ENCODE results near the gene TUBB4B. TPM values are rescaled to one million over a fixed set of nuclear protein-coding genes. Genes with fewer than 3 reads are reported as not detected.

The TUBB4B gene
- polyA plus RNA-seq, 1 of the 3 experiments (the other 2 are of a cell fraction), result 508 TPM

DNA sequence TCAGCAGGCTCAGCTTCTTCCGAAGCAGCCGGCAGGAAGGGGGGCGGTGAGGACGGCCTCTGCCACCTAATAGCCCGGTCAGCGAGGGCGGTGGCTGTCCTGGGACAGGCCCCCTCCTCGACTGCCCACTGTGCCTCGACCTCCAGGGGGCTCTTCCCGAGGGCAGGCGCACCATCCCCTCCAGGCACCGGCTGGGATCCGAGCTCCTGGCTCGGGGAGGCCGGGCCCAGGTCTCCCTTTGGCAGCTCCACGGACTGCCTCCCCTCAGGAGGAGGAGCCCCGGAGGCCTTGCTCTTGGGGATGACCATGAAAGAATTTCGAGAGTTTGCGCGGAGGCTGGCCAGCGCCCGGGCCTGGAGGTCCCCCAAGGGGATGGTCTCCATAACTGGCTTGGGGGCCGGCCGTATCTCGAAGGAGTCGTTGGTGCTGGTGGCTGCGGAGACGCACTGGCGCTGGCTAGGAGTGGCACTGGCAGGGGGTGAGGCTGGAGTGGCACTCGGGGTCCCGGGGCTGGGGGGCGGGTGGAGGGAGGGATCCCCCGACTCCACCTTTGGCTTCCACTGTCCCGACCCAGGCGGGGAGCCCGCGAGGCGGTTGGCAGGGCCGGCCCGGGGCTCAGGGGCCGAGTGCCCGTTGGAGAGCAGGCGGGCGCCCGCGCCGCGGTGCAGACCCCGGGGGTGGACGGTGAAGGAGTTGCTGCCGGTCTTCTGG, 41.5 kb upstream of the TUBB4B start:
- DNase-seq, result no peak
- Histone ChIP-seq H3K27me3 (ENCODE audit: insufficient read depth) (no peaks in the 10 kb centered on the region), H3K4me3 (ENCODE audit: low read depth in 2 of 2, low read length in 1 of 2) (peak overlapping the region; percentile 41 to 83; a peak in 2 of 4 replicates), H3K9me2 (no peaks in the 10 kb centered on the region), H3K27ac (ENCODE audit: low read depth in 2 of 2, low read length in 1 of 2) (no peak overlapping the region), H3K9me3 (no peaks in the 10 kb centered on the region), H3K9ac (no peak overlapping the region), H3K4me2 (peak overlapping the region; percentile 86), H3F3A (replicated peaks; ENCODE audit: insufficient read depth) (peaks cover 14% of the 10 kb centered on the region), H3K36me3 (replicated peaks in 1 of 2; ENCODE audit: control insufficient read depth in 1 of 2, insufficient read depth in 2 of 2, low read length in 1 of 2) (no peaks in the 10 kb centered on the region), H2AFZ (ENCODE audit: low read depth) (no peak overlapping the region), H4K20me1 (ENCODE audit: insufficient read depth) (peaks cover 39% of the 10 kb centered on the region), H3K79me2 (ENCODE audit: insufficient read depth) (peaks cover 72% of the 10 kb centered on the region), H3K4me1 (ENCODE audit: control insufficient read depth in 1 of 2, insufficient read depth in 2 of 2, low read depth in 1 of 2, low read length in 1 of 2) (peaks cover 15 to 41% of the 10 kb centered on the region in 2 experiments; a peak in 3 of 4 replicates)
- POLR2A ChIA-PET, result interaction anchor here (0.6 to 2.5 kb wide), 3 partner anchors 11 to 367 kb away, joined by 4 to 20 read pairs (median 6); partner anchors contain the start of genes ANAPC2, SSNA1 and TUBB4B
- TF ChIP-seq RFX5 (IDR thresholded peaks at IDR 0.05; ENCODE audit: low read length) (no peak), FOXJ3 (CRISPR knock-in tag; IDR thresholded peaks at IDR 0.05) (no peak), EZH2phosphoT487 (IDR thresholded peaks at IDR 0.05; ENCODE audit: borderline replicate concordance, low read depth) (no peak), TEAD4 (IDR thresholded peaks at IDR 0.05; ENCODE audit: borderline replicate concordance, insufficient read depth) (no peak), RCOR1 (IDR thresholded peaks at IDR 0.05; ENCODE audit: low read length) (no peak), FOSL2 (IDR thresholded peaks at IDR 0.05; ENCODE audit: borderline replicate concordance, low read depth) (no peak), SMC3 (IDR thresholded peaks at IDR 0.05; ENCODE audit: low read depth, low read length) (no peak), TAF1 (IDR thresholded peaks at IDR 0.05; ENCODE audit: borderline replicate concordance, low read depth, low read length) (no peak), CHD2 (IDR thresholded peaks at IDR 0.05; ENCODE audit: low read length, partially characterized antibody) (no peak), POLR2AphosphoS5 (IDR thresholded peaks at IDR 0.05; ENCODE audit: low read depth, low read length) (no peak), GATA2 (CRISPR knock-in tag; IDR thresholded peaks at IDR 0.05) (no peak), JUND (IDR thresholded peaks at IDR 0.05) (no peak)
- TF ChIP-seq, protein P1, sequence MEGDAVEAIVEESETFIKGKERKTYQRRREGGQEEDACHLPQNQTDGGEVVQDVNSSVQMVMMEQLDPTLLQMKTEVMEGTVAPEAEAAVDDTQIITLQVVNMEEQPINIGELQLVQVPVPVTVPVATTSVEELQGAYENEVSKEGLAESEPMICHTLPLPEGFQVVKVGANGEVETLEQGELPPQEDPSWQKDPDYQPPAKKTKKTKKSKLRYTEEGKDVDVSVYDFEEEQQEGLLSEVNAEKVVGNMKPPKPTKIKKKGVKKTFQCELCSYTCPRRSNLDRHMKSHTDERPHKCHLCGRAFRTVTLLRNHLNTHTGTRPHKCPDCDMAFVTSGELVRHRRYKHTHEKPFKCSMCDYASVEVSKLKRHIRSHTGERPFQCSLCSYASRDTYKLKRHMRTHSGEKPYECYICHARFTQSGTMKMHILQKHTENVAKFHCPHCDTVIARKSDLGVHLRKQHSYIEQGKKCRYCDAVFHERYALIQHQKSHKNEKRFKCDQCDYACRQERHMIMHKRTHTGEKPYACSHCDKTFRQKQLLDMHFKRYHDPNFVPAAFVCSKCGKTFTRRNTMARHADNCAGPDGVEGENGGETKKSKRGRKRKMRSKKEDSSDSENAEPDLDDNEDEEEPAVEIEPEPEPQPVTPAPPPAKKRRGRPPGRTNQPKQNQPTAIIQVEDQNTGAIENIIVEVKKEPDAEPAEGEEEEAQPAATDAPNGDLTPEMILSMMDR (IDR thresholded peaks at IDR 0.05), result no peak
- TF ChIP-seq, protein P2, sequence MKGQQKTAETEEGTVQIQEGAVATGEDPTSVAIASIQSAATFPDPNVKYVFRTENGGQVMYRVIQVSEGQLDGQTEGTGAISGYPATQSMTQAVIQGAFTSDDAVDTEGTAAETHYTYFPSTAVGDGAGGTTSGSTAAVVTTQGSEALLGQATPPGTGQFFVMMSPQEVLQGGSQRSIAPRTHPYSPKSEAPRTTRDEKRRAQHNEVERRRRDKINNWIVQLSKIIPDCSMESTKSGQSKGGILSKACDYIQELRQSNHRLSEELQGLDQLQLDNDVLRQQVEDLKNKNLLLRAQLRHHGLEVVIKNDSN (IDR thresholded peaks at IDR 0.05; ENCODE audit: borderline replicate concordance, low read depth), result no peak
- TF ChIP-seq, protein P3, sequence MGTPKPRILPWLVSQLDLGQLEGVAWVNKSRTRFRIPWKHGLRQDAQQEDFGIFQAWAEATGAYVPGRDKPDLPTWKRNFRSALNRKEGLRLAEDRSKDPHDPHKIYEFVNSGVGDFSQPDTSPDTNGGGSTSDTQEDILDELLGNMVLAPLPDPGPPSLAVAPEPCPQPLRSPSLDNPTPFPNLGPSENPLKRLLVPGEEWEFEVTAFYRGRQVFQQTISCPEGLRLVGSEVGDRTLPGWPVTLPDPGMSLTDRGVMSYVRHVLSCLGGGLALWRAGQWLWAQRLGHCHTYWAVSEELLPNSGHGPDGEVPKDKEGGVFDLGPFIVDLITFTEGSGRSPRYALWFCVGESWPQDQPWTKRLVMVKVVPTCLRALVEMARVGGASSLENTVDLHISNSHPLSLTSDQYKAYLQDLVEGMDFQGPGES (IDR thresholded peaks at IDR 0.05; ENCODE audit: low read depth, low read length), result no peak
- TF ChIP-seq, protein P4, sequence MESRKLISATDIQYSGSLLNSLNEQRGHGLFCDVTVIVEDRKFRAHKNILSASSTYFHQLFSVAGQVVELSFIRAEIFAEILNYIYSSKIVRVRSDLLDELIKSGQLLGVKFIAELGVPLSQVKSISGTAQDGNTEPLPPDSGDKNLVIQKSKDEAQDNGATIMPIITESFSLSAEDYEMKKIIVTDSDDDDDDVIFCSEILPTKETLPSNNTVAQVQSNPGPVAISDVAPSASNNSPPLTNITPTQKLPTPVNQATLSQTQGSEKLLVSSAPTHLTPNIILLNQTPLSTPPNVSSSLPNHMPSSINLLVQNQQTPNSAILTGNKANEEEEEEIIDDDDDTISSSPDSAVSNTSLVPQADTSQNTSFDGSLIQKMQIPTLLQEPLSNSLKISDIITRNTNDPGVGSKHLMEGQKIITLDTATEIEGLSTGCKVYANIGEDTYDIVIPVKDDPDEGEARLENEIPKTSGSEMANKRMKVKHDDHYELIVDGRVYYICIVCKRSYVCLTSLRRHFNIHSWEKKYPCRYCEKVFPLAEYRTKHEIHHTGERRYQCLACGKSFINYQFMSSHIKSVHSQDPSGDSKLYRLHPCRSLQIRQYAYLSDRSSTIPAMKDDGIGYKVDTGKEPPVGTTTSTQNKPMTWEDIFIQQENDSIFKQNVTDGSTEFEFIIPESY (IDR thresholded peaks at IDR 0.05; ENCODE audit: borderline replicate concordance, low read depth), result no peak
- TF ChIP-seq, protein P5, sequence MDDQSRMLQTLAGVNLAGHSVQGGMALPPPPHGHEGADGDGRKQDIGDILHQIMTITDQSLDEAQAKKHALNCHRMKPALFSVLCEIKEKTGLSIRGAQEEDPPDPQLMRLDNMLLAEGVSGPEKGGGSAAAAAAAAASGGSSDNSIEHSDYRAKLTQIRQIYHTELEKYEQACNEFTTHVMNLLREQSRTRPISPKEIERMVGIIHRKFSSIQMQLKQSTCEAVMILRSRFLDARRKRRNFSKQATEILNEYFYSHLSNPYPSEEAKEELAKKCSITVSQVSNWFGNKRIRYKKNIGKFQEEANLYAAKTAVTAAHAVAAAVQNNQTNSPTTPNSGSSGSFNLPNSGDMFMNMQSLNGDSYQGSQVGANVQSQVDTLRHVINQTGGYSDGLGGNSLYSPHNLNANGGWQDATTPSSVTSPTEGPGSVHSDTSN (IDR thresholded peaks at IDR 0.05), result no peak
- 15% methylated on average over 17 of the region's 51 CpGs for WGBS (ENCODE audit: low lambda C conversion rate)
- CTCF ChIA-PET, result interaction anchor here (0.8 to 1.7 kb wide), 5 partner anchors 10 to 70 kb away, joined by 3 to 6 read pairs (median 3); partner anchors contain the start of genes RNF224 and TUBB4B

Measured in SK-N-SH (cell line).